ENCODE results near the gene TAPT1. TPM values are rescaled to one million over a fixed set of nuclear protein-coding genes. Genes with fewer than 3 reads are reported as not detected.

Gene TAPT1
- total and polyA plus RNA-seq, 3 donors from 2014 or later = 38.4 to 117 (median 46.1) TPM

DNA sequence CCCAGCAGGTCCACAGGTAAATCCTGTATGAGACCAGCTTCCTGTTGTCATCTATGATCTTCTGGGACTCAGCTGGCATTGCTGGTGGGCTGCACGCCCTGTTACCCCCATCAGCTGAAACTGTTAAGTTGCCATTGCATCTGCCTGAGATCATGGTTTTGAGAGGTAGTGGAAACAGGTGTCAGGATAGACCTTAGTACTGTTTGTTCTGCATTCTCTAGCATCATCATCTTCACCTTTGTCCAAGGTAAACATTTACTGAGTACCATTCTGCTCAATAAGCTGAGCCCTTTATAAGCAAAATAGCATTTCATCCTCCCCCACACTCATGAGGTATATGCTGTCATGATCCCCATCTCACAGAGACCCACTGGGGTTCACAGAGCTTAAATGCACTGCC, 99.6 kb downstream of the TAPT1 start:
- DNase-seq = no peak
- H3K27ac ChIP-seq = no peak overlapping the region
- H3K4me1 ChIP-seq = no peaks in the 10 kb centered on the region
- H3K36me3 ChIP-seq (ENCODE audit: low read depth, missing control alignments) = no peaks in the 10 kb centered on the region
- intact Hi-C loops (cut with DNase I; ENCODE audit: low total_unique reads) = no loop called here
- TF ChIP-seq, protein P1, sequence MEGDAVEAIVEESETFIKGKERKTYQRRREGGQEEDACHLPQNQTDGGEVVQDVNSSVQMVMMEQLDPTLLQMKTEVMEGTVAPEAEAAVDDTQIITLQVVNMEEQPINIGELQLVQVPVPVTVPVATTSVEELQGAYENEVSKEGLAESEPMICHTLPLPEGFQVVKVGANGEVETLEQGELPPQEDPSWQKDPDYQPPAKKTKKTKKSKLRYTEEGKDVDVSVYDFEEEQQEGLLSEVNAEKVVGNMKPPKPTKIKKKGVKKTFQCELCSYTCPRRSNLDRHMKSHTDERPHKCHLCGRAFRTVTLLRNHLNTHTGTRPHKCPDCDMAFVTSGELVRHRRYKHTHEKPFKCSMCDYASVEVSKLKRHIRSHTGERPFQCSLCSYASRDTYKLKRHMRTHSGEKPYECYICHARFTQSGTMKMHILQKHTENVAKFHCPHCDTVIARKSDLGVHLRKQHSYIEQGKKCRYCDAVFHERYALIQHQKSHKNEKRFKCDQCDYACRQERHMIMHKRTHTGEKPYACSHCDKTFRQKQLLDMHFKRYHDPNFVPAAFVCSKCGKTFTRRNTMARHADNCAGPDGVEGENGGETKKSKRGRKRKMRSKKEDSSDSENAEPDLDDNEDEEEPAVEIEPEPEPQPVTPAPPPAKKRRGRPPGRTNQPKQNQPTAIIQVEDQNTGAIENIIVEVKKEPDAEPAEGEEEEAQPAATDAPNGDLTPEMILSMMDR (IDR thresholded peaks at IDR 0.05) = no peak
- no peak for TF ChIP-seq POLR2A (IDR thresholded peaks at IDR 0.05)
- H3K4me3 ChIP-seq = no peak overlapping the region
- H3K9me3 ChIP-seq = no peaks in the 10 kb centered on the region
- H3K27me3 ChIP-seq = no peaks in the 10 kb centered on the region
- WGBS, 2 donors = 83 to 96% methylated on average over 1 of the region's 1 CpG

DNA sequence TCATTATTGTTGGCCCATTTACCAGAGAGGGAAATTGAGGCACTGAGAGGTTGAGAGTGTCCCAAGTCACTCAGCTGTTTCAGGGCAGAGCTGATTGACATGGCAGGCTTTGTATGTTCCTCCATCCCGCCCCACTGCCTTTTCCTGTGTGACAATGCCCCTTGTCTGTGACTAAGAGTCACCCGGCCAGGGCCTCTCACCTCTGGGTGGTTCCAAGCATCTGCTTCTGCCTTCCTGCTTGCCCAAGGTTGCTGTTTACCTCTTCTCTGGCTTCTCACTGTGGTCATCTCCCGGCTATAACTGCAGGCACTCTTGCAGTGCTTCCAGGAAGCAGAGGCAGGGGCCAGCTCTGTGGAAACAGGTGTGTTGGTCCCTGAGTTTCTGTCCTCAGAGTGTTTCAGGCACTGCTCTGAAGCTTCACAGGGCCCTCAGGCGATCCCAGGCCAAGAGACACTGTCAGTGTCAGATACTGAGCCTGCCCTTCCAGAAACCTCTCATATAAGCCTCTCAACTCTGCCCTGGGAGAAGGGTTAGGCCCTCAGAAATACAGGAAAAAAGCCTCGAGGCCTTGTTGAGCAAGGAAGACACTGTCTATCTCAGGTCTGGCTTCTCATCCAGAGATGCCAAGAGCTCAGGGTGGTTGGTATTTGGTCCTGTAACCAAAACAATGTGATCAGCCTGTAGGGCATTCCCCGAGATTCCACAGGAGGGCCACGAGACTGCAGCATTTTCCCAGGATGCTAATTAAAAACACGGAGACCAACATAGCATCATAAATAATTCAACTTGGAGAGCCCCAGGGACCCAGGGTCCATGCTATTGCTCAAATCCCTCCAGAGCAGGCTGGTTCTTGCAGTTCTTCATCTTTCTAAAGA, 100.5 kb downstream of the TAPT1 start:
- H3K4me1 ChIP-seq = no peaks in the 10 kb centered on the region
- 82 to 85% methylated on average over 7 to 8 of the region's 8 CpGs for whole genome bisulfite sequencing, 2 donors
- H3K4me3 ChIP-seq = no peak overlapping the region
- TF ChIP-seq, protein P1 (IDR thresholded peaks at IDR 0.05) = no peak
- no peak for TF ChIP-seq POLR2A (IDR thresholded peaks at IDR 0.05)
- no peaks in the 10 kb centered on the region for H3K27me3 ChIP-seq
- no peaks in the 10 kb centered on the region for H3K9me3 ChIP-seq
- no peak overlapping the region for H3K27ac ChIP-seq
- no peaks in the 10 kb centered on the region for H3K36me3 ChIP-seq (ENCODE audit: low read depth, missing control alignments)
- no peak for DNase-seq
- intact Hi-C loops (cut with DNase I; ENCODE audit: low total_unique reads) = no loop called here

DNA sequence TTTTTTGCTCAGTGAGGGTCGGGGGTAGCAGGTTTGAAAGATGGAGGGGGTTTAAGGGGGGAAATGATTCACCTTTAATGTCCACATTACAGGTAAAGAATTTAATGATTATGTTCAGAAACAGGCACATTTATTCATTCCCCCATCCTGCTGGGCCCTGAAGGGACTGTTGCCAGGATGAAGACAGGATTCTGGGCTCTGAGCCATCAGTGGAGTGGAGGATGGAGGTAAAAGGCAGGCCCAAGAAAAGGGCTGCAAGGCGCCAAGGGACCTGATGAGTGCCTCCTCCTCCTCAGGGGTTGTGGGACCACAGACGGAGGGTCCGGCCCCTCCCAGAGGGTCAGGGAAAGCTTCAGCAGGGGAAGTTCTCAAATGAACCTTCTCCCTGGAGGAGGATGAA, 102.0 kb downstream of the TAPT1 start:
- Histone ChIP-seq H3K4me1 (no peaks in the 10 kb centered on the region), H3K9me3 (no peaks in the 10 kb centered on the region), H3K27ac (no peak overlapping the region), H3K27me3 (no peaks in the 10 kb centered on the region), H3K4me3 (no peak overlapping the region), H3K36me3 (ENCODE audit: low read depth, missing control alignments) (no peaks in the 10 kb centered on the region)
- WGBS, 2 donors = 82 to 87% methylated on average over 4 of the region's 4 CpGs
- intact Hi-C loops (cut with DNase I; ENCODE audit: low total_unique reads) = no loop called here
- no peak for DNase-seq
- TF ChIP-seq, protein P1 (IDR thresholded peaks at IDR 0.05) = no peak
- no peak for TF ChIP-seq POLR2A (IDR thresholded peaks at IDR 0.05)

DNA sequence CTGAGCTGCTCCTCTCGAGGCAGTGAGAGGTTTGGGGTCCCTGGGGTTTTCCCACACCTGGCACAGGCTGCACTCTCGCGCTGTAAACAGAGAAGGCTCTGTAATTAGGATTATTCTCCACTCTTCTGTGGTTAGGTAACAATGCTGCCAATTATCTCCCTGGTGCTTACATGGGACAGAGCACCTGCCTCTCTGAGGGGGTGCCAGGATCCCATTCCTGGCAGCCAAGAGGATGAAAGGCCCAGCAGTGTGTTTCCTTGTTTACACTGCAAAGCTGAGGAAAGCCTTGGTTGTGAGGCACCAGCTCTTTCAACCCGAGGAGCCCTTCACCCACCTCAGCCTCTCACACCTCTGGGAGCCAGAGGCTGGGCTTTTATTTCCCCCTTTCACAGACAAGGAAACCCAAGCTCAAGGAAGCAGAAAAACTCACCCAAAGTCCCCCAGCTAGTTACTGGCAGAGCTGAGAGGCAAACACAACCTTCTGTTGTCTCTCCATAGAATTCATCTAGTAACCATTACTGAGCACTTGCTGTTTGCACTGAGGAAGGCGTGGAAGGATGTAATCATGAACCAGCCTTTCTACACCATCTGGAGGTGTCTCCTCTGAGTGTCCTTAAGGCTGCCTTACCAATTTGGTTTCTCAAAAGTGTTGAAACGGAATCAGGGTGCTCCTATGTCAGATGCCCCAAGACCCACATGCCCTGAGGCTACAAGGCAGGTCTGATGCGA, 102.8 kb downstream of the TAPT1 start:
- H3K4me3 ChIP-seq = no peak overlapping the region
- H3K27ac ChIP-seq = no peak overlapping the region
- no peak for DNase-seq
- no peak for TF ChIP-seq POLR2A (IDR thresholded peaks at IDR 0.05)
- TF ChIP-seq, protein P1 (IDR thresholded peaks at IDR 0.05) = no peak
- no peaks in the 10 kb centered on the region for H3K36me3 ChIP-seq (ENCODE audit: low read depth, missing control alignments)
- H3K9me3 ChIP-seq = no peaks in the 10 kb centered on the region
- H3K27me3 ChIP-seq = no peaks in the 10 kb centered on the region
- intact Hi-C loops (cut with DNase I; ENCODE audit: low total_unique reads) = no loop called here
- WGBS, 2 donors = 67 to 72% methylated on average over 7 of the region's 7 CpGs
- no peaks in the 10 kb centered on the region for H3K4me1 ChIP-seq

Measured in testis (tissue), 3 donors.